GM23248 (cell line): ENCODE results near the gene ZNF576. TPM values are rescaled to one million over a fixed set of nuclear protein-coding genes. Genes with fewer than 3 reads are reported as not detected.

Experiments
- DNase-seq: peaks from one replicate; pipeline ENCODE4 v3.0.0-alpha.2; 2015
- H2AFZ ChIP-seq: fragments of 200-600 bp; sonication (generic); 2 replicates; pipeline ENCODE4 v1.6.1; 2016; ENCODE audit warnings: antibody characterized with exemption
- H3F3A ChIP-seq: fragments of 200-600 bp; sonication (generic); 2 replicates; pipeline ENCODE4 v1.6.1; 2016; ENCODE audit warnings: mild to moderate bottlenecking, antibody characterized with exemption, mixed run types; ENCODE audit not compliant: insufficient read depth
- H3K27ac ChIP-seq: fragments of 200-600 bp; sonication (generic); 2 replicates; pipeline ENCODE4 v1.5.1; 2016; ENCODE audit warnings: mild to moderate bottlenecking
- H3K27me3 ChIP-seq: fragments of 200-600 bp; sonication (generic); replicated peaks from 2 replicates; pipeline ENCODE4 v1.6.1; 2016; ENCODE audit warnings: mild to moderate bottlenecking; ENCODE audit not compliant: insufficient read depth
- H3K36me3 ChIP-seq: fragments of 200-600 bp; sonication (generic); 2 replicates; pipeline ENCODE4 v1.6.1; 2016; ENCODE audit warnings: low read depth, mild to moderate bottlenecking
- H3K4me1 ChIP-seq: fragments of 200-600 bp; sonication (generic); 2 replicates; pipeline ENCODE4 v1.6.1; 2016; ENCODE audit warnings: mild to moderate bottlenecking; ENCODE audit not compliant: insufficient read depth
- H3K4me2 ChIP-seq: fragments of 200-600 bp; sonication (generic); one replicate; pipeline ENCODE4 v1.6.1; 2016; ENCODE audit warnings: mild to moderate bottlenecking; ENCODE audit not compliant: unreplicated experiment
- H3K4me3 ChIP-seq: fragments of 200-600 bp; sonication (generic); 2 replicates; pipeline ENCODE4 v1.5.1; 2016; ENCODE audit warnings: mild to moderate bottlenecking
- H3K79me2 ChIP-seq: fragments of 200-600 bp; sonication (generic); 2 replicates; pipeline ENCODE4 v1.6.1; 2016; ENCODE audit warnings: mild to moderate bottlenecking; ENCODE audit not compliant: insufficient read depth
- H3K9ac ChIP-seq: fragments of 200-600 bp; sonication (generic); 2 replicates; pipeline ENCODE4 v1.6.1; 2016; ENCODE audit warnings: mild to moderate bottlenecking
- H3K9me2 ChIP-seq: fragments of 200-600 bp; sonication (generic); 2 replicates; pipeline ENCODE4 v1.6.1; 2016; ENCODE audit warnings: mixed run types, mild to moderate bottlenecking, moderate library complexity; ENCODE audit not compliant: insufficient read depth
- H3K9me3 ChIP-seq: fragments of 200-600 bp; sonication (generic); one replicate; pipeline ENCODE4 v1.6.1; 2017; ENCODE audit warnings: low read depth
- H4K20me1 ChIP-seq: fragments of 200-600 bp; sonication (generic); 2 replicates; pipeline ENCODE4 v1.6.0; 2016; ENCODE audit not compliant: insufficient read depth
- EZH2 ChIP-seq: fragments of 200-600 bp; sonication (generic); IDR thresholded peaks from 2 replicates; pipeline ENCODE4 v1.6.1; 2018; ENCODE audit warnings: antibody characterized with exemption, mild to moderate bottlenecking; ENCODE audit not compliant: insufficient read depth, poor library complexity, severe bottlenecking
- EZH2phosphoT487 ChIP-seq: fragments of 200-600 bp; sonication (generic); IDR thresholded peaks from 2 replicates; pipeline ENCODE4 v1.6.1; 2018; ENCODE audit warnings: antibody characterized with exemption, moderate library complexity, mild to moderate bottlenecking, low read depth; ENCODE audit not compliant: insufficient read depth
- WGBS, 2 experiments: methylation state at CpG; one replicate each; pipeline ENCODE4 v1.1.6; 2015 to 2017; ENCODE audit warnings: low lambda C conversion rate in 2 of 2, low coverage in 1 of 2; ENCODE audit errors: missing lambda C conversion rate in 2 of 2; 5-methylcytosine and 5-hydroxymethylcytosine counted together
- in situ Hi-C: fragments of 300-500 bp; cut with MboI; formaldehyde crosslinking; loops from 2 replicates; pipeline ENCODE4 v1.15.0; 2020
- polyA plus RNA-seq: library from polyadenylated mRNA; unstranded; fragments of >200 nt; fragmentation: Nextera tagmentation; extraction: Ambion mirVana; gene quantifications from 2 replicates; pipeline ENCODE4 v1.2.1, GENCODE V29; 2016
- total RNA-seq: library from RNA; depleted of rRNA; stranded (reverse); fragments of >200 nt; shearing (Covaris generic); gene quantifications from 2 replicates; pipeline ENCODE4 v1.2.3, GENCODE V29; 2014

The ZNF576 gene
- total and polyA plus RNA-seq, 2 experiments from 2014 or later = 11.7 to 19.3 TPM

DNA sequence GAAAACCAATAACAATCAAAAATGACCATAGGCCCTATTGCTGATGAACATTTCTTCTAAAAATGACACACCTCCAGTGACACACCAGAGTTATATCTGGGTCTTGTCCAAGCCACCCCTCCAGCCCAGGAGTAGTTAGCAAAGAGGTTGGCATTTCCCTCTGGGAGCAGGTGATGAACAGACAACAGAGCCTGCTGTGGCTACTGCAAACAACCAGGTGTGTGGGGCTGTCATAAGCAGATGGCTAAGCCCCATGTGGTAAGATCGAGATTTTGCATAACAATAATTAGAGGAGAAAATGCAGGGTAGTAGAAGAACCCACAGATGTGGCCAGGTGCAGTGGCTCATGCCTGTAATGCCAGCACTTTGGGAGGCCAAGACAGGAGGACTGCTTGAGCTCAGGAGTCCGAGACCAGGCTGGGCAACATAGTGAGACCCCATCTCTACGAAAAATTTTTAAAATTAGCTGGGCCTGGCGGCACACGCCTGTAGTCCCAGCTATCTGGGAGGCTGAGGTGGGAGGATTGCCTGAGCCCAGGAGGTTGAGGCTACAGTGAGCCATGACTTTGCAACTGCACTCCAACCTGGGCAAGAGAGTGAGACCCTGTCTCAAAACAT, 26.1 kb upstream of the ZNF576 start:
- H3K9me2 ChIP-seq = no peaks in the 10 kb centered on the region
- WGBS, 2 experiments = 98% methylated on average over 5 of the region's 5 CpGs

DNA sequence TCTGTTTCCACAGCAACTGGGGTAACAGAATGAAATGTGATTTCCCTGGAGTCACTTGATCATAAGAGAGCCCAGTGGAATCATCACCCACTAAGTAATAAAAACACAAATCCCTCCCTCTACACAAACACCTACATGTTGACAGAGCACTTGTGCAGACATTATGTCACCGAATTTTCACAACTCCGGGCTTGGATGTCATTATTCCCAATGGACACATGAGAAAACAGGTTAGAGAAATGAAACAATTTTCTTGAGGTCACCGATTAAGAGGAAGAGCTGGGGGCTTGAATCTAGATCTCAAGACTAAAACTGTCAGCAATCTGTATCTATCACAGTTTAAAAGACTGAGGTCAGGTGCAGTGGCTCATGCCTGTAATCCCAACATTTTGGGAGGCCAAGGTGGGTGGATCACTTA, 24.2 kb upstream of the ZNF576 start:
- H3K9ac ChIP-seq = no peak overlapping the region
- WGBS, 2 experiments = 68 to 70% methylated on average over 3 of the region's 3 CpGs

More for the DNA sequence above, 26.1 kb upstream of the ZNF576 start:
- Histone ChIP-seq H3K36me3 (no peaks in the 10 kb centered on the region), H3K4me3 (no peak overlapping the region), H3F3A (no peaks in the 10 kb centered on the region), H2AFZ (no peak overlapping the region), H3K4me2 (no peak overlapping the region), H4K20me1 (no peaks in the 10 kb centered on the region), H3K4me1 (peaks cover 6% of the 10 kb centered on the region), H3K27me3 (no peaks in the 10 kb centered on the region), H3K9ac (no peak overlapping the region), H3K9me3 (no peaks in the 10 kb centered on the region), H3K79me2 (peaks cover 64% of the 10 kb centered on the region), H3K27ac (no peak overlapping the region)
- in situ Hi-C loops = no loop called here
- no peak for TF ChIP-seq EZH2phosphoT487
- TF ChIP-seq EZH2 = no peak
- DNase-seq = peak; percentile 21

DNA sequence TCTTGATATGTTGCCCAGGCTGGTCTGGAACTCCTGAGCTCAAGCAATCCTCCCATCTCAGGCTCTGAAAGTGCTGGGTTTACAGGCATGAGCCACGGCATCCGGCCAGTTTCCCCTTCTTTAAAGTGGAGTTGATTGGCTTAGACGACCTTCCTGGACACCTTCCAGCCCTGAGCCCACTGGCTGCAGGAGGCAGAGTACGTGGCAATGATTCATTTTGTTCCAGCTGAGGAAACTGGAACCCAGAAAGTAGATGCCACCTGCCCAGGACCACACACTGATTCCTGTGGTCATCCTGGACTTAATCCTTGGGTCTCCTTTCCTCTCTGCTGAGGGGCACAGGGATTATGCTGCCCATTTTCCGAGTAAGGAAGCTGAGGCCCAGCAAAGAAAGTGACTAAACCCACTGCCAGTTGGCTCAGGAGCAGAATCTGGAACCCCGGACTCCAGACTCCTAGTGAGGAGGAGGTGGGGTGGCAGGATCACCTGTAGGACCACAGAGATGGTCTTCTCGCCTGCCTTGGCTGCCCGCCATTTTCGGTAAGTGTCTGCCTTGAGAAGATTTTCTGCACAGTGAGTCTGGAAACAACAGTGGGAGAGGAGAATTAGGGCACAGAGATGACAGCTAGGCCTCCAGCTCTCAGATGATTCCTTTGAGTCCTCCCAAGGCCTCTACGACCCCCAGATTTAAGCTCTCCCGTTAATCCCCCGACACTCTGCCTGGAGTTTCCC, 21.8 kb upstream of the ZNF576 start:
- Histone ChIP-seq H3F3A (no peaks in the 10 kb centered on the region), H3K9ac (peak overlapping the region; percentile 98), H4K20me1 (no peaks in the 10 kb centered on the region), H3K4me2 (peak overlapping the region; percentile 92), H3K9me3 (no peaks in the 10 kb centered on the region), H3K4me3 (peak overlapping the region; percentile 100), H3K27ac (peak overlapping the region; percentile 78), H3K79me2 (peaks cover 48% of the 10 kb centered on the region), H3K9me2 (no peaks in the 10 kb centered on the region), H2AFZ (peak overlapping the region; percentile 99), H3K4me1 (peaks cover 6% of the 10 kb centered on the region), H3K36me3 (no peaks in the 10 kb centered on the region), H3K27me3 (no peaks in the 10 kb centered on the region)
- in situ Hi-C loops = no loop called here
- DNase-seq = peak; percentile 60
- TF ChIP-seq EZH2 (no peak), EZH2phosphoT487 (no peak)
- 21 to 23% methylated on average over 12 of the region's 12 CpGs for WGBS, 2 experiments

More for the DNA sequence above, 24.2 kb upstream of the ZNF576 start:
- Histone ChIP-seq H3K4me2 (no peak overlapping the region), H3F3A (no peaks in the 10 kb centered on the region), H3K27ac (no peak overlapping the region), H3K9me2 (no peaks in the 10 kb centered on the region), H3K36me3 (no peaks in the 10 kb centered on the region), H3K4me1 (peaks cover 6% of the 10 kb centered on the region), H2AFZ (no peak overlapping the region), H3K4me3 (no peak overlapping the region), H3K9me3 (no peaks in the 10 kb centered on the region), H4K20me1 (no peaks in the 10 kb centered on the region), H3K27me3 (no peaks in the 10 kb centered on the region), H3K79me2 (peaks cover 64% of the 10 kb centered on the region)
- in situ Hi-C loops = no loop called here
- TF ChIP-seq EZH2 = no peak
- no peak for TF ChIP-seq EZH2phosphoT487
- DNase-seq = no peak

DNA sequence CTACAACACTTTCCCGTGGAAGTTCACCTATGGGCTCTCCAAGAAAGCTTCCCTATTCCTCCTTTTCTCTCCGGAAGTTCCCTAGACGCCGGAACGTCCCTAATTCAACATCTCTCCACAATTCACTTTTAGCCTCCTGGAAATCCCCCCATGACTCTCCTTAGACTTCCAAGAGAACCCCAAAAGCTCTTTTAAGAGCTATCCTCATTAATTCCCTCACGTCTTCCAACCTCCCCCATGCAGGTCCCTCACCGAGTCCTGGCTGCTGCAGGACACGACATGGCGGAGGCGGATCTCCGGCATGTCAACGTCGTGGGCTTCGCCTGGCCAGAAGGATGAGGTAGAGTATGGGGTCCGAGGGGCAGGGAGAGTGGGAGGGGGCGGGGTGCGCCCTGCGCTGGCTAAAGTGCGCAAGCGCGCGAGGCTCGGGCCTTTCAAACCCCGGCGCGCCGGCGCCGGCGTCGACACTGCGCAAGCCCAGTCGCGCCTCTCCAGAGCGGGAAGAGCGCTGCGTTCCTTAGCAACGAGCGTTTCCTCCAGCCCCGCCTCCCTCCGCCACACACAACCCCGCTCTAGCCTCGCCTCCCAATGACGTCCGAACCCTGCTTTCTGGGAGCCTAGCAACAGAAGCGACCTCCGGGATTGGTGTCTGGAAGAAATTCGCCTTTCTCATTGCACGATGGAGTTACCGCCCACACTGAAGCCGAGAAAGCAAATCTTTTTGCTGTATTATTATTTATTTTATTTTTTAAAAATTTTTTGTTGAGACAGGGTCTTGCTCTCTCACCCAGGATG, 21.0 kb upstream of the ZNF576 start, which contains the start of the genes PINLYP and XRCC1:
Gene PINLYP, plus strand, starts transcription at position 646 of the 795 bp plus-strand sequence. CDS start 1,391 bp downstream, outside the sequence.
Gene XRCC1, minus strand, starts transcription at position 372 of the 795 bp plus-strand sequence. Its CDS starts 69 bp downstream, at position 303.
- Histone ChIP-seq H3K9me3 (no peaks in the 10 kb centered on the region), H2AFZ (peak within 1 kb of the TSS; percentile 99), H3K4me1 (peaks cover 6% of the 10 kb centered on the region), H3K4me3 (peak within 1 kb of the TSS; percentile 100), H3F3A (no peaks in the 10 kb centered on the region), H3K79me2 (peaks cover 41% of the 10 kb centered on the region), H3K27ac (peak within 1 kb of the TSS; percentile 78), H3K4me2 (peak within 1 kb of the TSS; percentile 92), H3K9me2 (no peaks in the 10 kb centered on the region), H3K9ac (peak within 1 kb of the TSS; percentile 98), H4K20me1 (no peaks in the 10 kb centered on the region), H3K36me3 (no peaks in the 10 kb centered on the region), H3K27me3 (no peaks in the 10 kb centered on the region)
- in situ Hi-C loops = no loop called here
- TF ChIP-seq EZH2phosphoT487 (no peak), EZH2 (no peak)
- DNase-seq = peak; percentile 100
- WGBS, 2 experiments = 1% methylated on average over 34 to 50 of the region's 51 CpGs
